Adrenal gland (tissue), 12 donors: ENCODE results near the gene PAX6. TPM values are rescaled to one million over a fixed set of nuclear protein-coding genes. Genes with fewer than 3 reads are reported as not detected.

ENCODE experiments used
- DNase-seq, 7 donors: peaks; one replicate each; pipeline ENCODE4 v3.0.0-alpha.2; 2019 to 2020
- H3K27ac ChIP-seq, 5 donors: fragments of 200-600 bp; sonication (generic) in 4 of 5; 1 replicate in 3 of 5; 2 replicates in 2 of 5; pipeline versions ENCODE4 v1.5.1 to v1.8.0; 2016 to 2020; ENCODE audit warnings: mild to moderate bottlenecking in 1 of 5
- H3K27me3 ChIP-seq: fragments of 200-600 bp; 2 replicates; pipeline ENCODE4 v1.8.0; 2021
- H3K36me3 ChIP-seq, 2 donors: fragments of 200-600 bp; replicated peaks in 1 of 2; 1 replicate in 1 of 2; 2 replicates in 1 of 2; pipeline versions ENCODE4 v1.5.1 to v1.8.0; 2018 to 2022
- H3K4me1 ChIP-seq, 2 donors: fragments of 200-600 bp; replicated peaks in 1 of 2; 1 replicate in 1 of 2; 2 replicates in 1 of 2; pipeline versions ENCODE4 v1.5.1 to v1.8.0; 2018 to 2021
- H3K4me3 ChIP-seq, 4 donors: fragments of 200-600 bp; sonication (generic) in 3 of 4; one replicate each; pipeline ENCODE4 v1.5.1; 2016 to 2018
- H3K9me3 ChIP-seq, 3 donors: fragments of 200-600 bp; sonication (generic) in 1 of 3; replicated peaks in 1 of 3; 1 replicate in 2 of 3; 2 replicates in 1 of 3; pipeline versions ENCODE4 v1.5.1 to v1.8.0; 2016 to 2021
- POLR2A ChIP-seq, 2 donors: fragments of 450-650 bp; IDR thresholded peaks; one replicate each; pipeline ENCODE4 v1.6.1; 2017; ENCODE audit warnings: antibody characterized with exemption in 2 of 2, mild to moderate bottlenecking in 2 of 2, moderate library complexity in 1 of 2
- WGBS, 4 donors: extraction: QIAGEN DNeasy Blood & Tissue Kit in 2 of 4; methylation state at CpG; one replicate each; pipeline versions ENCODE4 v1.1.5 to v1.1.7; 2013 to 2017; 5-methylcytosine and 5-hydroxymethylcytosine counted together
- intact Hi-C, 2 donors: fragments of 100-400 bp; cut with DNase I; formaldehyde crosslinking; loops; one replicate each; pipeline versions ENCODE4 v1.14.1 to v1.15.0; 2022 to 2023
- polyA plus RNA-seq, 3 donors: library from polyadenylated mRNA; stranded (reverse); fragments of 200-250 nt in 2 of 3; fragments of 350-450 nt in 1 of 3; fragmentation: Illumina TruSeq in 1 of 3; extraction: RNeasy Lipid Tissue Mini Kit (QIAGEN cat#74804) in 1 of 3; gene quantifications; one replicate each; pipeline ENCODE4 v1.2.3, GENCODE V29; 2013 to 2014
- total RNA-seq, 9 donors: library from RNA; depleted of rRNA in 4 of 9; stranded (reverse); fragments of >200 nt in 4 of 9; fragments of 120-200 nt in 1 of 9; fragmentation: NEBNext Ultra II Directional in 1 of 9; extraction: Animal tissue kit (Norgen Biotek cat#: 25700) in 1 of 9; gene quantifications; one replicate each; pipeline versions ENCODE4 v1.1.0 to v1.2.4, GENCODE V29; 2013 to 2023
- TF ChIP-seq, protein P1 (sequence below), 6 experiments: fragments of 450-650 bp in 4 of 6; fragments of 200-600 bp in 2 of 6; sonication (generic) in 1 of 6; IDR thresholded peaks; 1 replicate in 5 of 6; 2 replicates in 1 of 6; pipeline versions ENCODE4 v1.5.1 to v1.8.0; 2016 to 2021; ENCODE audit warnings: antibody characterized with exemption in 6 of 6, mild to moderate bottlenecking in 2 of 6, moderate library complexity in 1 of 6
- donor health status: healthy with polysubstance abuse.
- donor health status: Bipolar disorder and iron deficiency.
- donor health status: DM: yes; HTN: yes; CAD: no.
- donor health status: DM: no; HTN: no; CAD: no.
- donor health status: DM: no; HTN: no; CAD: no.
- donor health status: DM: yes; HTN: yes; CAD: no.

The PAX6 gene
- total and polyA plus RNA-seq, 12 donors, result 0.08 to 3.7 (median 0.35) TPM; not detected in 3

DNA sequence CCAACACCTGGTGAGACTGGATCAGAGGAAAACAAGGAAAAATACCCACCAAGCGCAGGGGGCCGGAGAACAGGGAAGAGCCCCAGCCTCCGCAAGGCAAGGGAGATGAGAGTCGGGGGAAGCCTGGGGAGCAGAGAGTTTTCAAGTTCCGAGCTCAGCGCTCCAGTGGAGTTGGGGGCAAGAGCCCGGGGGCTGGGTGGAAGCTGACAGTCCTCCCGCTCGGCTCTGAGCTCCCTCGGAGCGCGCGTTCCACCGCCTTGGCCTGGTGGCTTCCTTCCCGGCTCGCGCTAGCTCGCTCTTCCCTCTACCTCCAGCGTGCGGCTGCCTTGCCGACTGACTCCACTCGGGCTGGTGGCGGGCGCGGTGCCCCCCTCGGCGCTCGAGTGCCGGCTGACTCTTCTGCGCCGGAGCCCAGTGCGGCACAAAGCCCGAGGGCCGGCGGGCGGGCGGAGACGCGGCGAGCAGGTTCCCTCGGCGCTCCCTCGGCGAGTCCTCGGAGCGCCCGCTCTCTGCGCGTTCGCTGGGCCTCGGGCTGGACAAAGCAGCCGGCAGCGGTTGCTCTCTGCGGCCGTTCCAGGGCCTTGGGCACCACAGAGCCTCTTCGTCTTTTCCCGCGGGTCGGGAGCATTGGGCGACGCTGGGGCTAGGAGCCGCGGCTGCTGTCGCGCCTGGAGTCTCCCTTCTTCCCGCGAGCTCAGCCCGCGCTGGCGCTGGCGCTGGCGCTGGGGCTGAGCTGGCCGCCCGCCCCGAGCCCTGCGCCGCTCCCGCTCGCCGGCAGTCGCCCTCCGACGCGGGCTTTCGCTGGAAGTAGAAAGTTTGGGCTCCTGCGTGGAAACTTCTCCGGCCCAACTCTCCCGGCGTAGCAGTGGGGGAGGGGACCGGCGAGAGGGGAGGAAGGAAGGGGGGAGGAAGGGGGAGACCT is 1.0 kb downstream of the PAX6 start:
- H3K27me3 ChIP-seq, result peaks cover 92% of the 10 kb centered on the region
- no peaks in the 10 kb centered on the region for H3K36me3 ChIP-seq
- H3K4me1 ChIP-seq, result peaks cover 14 to 52% of the 10 kb centered on the region in 2 donors
- intact Hi-C loops, result no loop called here
- peak in 2 of 7 donors; percentile 19 to 34 for DNase-seq
- TF ChIP-seq POLR2A (IDR thresholded peaks at IDR 0.05), result no peak
- TF ChIP-seq, protein P1, sequence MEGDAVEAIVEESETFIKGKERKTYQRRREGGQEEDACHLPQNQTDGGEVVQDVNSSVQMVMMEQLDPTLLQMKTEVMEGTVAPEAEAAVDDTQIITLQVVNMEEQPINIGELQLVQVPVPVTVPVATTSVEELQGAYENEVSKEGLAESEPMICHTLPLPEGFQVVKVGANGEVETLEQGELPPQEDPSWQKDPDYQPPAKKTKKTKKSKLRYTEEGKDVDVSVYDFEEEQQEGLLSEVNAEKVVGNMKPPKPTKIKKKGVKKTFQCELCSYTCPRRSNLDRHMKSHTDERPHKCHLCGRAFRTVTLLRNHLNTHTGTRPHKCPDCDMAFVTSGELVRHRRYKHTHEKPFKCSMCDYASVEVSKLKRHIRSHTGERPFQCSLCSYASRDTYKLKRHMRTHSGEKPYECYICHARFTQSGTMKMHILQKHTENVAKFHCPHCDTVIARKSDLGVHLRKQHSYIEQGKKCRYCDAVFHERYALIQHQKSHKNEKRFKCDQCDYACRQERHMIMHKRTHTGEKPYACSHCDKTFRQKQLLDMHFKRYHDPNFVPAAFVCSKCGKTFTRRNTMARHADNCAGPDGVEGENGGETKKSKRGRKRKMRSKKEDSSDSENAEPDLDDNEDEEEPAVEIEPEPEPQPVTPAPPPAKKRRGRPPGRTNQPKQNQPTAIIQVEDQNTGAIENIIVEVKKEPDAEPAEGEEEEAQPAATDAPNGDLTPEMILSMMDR (IDR thresholded peaks at IDR 0.05), result no peak
- no peak overlapping the region for H3K27ac ChIP-seq
- H3K9me3 ChIP-seq, result no peaks in the 10 kb centered on the region
- H3K4me3 ChIP-seq, result peak overlapping the region in 2 of 4 donors; percentile 15 to 50
- 4 to 11% (median 7%) methylated on average over 24 to 91 of the region's 91 CpGs for WGBS, 4 donors

GRCh38 chr11:31809541-31809856 is 1.6 kb downstream of the PAX6 start:
- 36 to 42% (median 40%) methylated on average over 6 of the region's 6 CpGs for WGBS, 4 donors
- intact Hi-C loops, result no loop called here

DNA sequence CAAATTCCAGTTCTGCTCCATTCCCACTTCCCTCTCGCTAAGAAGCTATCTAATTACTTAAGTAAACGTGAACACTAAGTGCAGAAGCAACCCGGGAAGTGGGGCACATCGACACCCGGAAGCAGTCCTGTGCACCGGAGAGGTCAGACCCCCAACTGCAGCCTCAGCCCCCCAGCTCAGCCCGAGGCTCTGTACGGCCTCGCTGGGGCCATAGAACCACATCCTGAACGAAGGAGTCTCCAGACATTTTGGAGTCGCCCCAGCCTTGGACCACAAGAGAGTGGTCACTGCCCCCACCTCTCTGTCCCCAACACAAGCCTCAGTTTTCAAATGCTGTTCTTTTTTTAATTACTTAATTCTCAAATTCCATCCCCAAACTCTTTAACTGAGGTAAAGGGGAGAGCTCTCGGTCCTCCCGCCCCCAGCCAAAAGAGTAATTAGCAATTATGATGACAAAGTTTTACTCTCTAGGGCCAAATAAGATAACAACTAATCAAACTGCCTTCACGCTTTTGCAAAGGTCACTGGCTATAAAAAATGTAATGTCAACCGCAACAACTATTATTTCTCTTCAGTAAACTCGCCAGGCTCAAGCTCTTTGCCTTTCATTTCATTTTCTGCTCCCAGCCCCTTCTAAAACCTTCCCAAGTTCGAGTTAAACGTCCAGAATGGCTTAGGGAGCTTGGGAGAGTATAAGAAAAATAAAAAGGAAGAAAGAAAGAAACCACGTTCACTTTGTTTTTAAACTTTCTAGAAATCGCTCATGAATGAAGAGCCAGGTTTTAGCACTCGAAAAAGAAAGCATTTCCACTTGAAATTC is 2.2 kb downstream of the PAX6 start:
- intact Hi-C loops, result no loop called here
- 15 to 22% (median 19%) methylated on average over 20 to 21 of the region's 21 CpGs for WGBS, 4 donors
- no peak overlapping the region for H3K4me3 ChIP-seq
- H3K27ac ChIP-seq, result no peak overlapping the region
- no peak for DNase-seq
- TF ChIP-seq, protein P1 (IDR thresholded peaks at IDR 0.05), result no peak
- H3K9me3 ChIP-seq, result no peaks in the 10 kb centered on the region
- peaks cover 92% of the 10 kb centered on the region for H3K27me3 ChIP-seq
- peaks cover 14 to 48% of the 10 kb centered on the region in 2 donors for H3K4me1 ChIP-seq
- H3K36me3 ChIP-seq, result no peaks in the 10 kb centered on the region

More at GRCh38 chr11:31809541-31809856, 1.6 kb downstream of the PAX6 start:
- Histone ChIP-seq H3K9me3 (no peaks in the 10 kb centered on the region), H3K27ac (no peak overlapping the region), H3K4me3 (no peak overlapping the region), H3K27me3 (peaks cover 92% of the 10 kb centered on the region), H3K4me1 (peaks cover 14 to 54% of the 10 kb centered on the region in 2 donors), H3K36me3 (no peaks in the 10 kb centered on the region)
- TF ChIP-seq, protein P1 (IDR thresholded peaks at IDR 0.05), result no peak
- TF ChIP-seq POLR2A (IDR thresholded peaks at IDR 0.05), result no peak
- no peak for DNase-seq
